ENCODE results near the gene TRIM29.

The TRIM29 gene

GRCh38 chr11:120096369-120097191 is 41.3 kb downstream of the TRIM29 start:
- DNase-seq, result no peak

GRCh38 chr11:120095516-120095915 is 42.4 kb downstream of the TRIM29 start:
- DNase-seq, result no peak

GRCh38 chr11:120091701-120092100 is 46.2 kb downstream of the TRIM29 start:
- no peak for DNase-seq

GRCh38 chr11:120091121-120091520 is 46.8 kb downstream of the TRIM29 start:
- DNase-seq, result no peak

- no peak for DNase-seq
Observed at GRCh38 chr11:120090411-120090810, 47.5 kb downstream of the TRIM29 start.

GRCh38 chr11:120089036-120090001 is 48.6 kb downstream of the TRIM29 start:
- DNase-seq, result no peak

- DNase-seq, result no peak
Observed at GRCh38 chr11:120088056-120088455, 49.9 kb downstream of the TRIM29 start.

GRCh38 chr11:120086651-120087050 is 51.3 kb downstream of the TRIM29 start:
- DNase-seq, result no peak

GRCh38 chr11:120079750-120080610 is 57.9 kb downstream of the TRIM29 start:
- no peak for DNase-seq

- no peak for DNase-seq
Observed at GRCh38 chr11:120078397-120078796, 59.5 kb downstream of the TRIM29 start.

- DNase-seq, result no peak
Observed at GRCh38 chr11:120074076-120074475, 63.8 kb downstream of the TRIM29 start.

- DNase-seq, result no peak
Observed at GRCh38 chr11:120073196-120073595, 64.7 kb downstream of the TRIM29 start.

GRCh38 chr11:120068114-120068573 is 69.8 kb downstream of the TRIM29 start:
- DNase-seq, result no peak

- no peak for DNase-seq
Observed at GRCh38 chr11:120067438-120068113, 70.3 kb downstream of the TRIM29 start.

GRCh38 chr11:120066738-120067437 is 71.0 kb downstream of the TRIM29 start:
- DNase-seq, result no peak

- no peak for DNase-seq
Observed at GRCh38 chr11:120065876-120066275, 72.0 kb downstream of the TRIM29 start.

GRCh38 chr11:120065176-120065575 is 72.7 kb downstream of the TRIM29 start:
- no peak for DNase-seq

GRCh38 chr11:120064341-120064740 is 73.6 kb downstream of the TRIM29 start:
- DNase-seq, result no peak

GRCh38 chr11:120063686-120064340 is 74.1 kb downstream of the TRIM29 start:
- DNase-seq, result no peak

GRCh38 chr11:120062561-120062930 is 75.4 kb downstream of the TRIM29 start:
- no peak for DNase-seq
